ENCODE measurements around the gene NCOR2. TPM values are rescaled to one million over a fixed set of nuclear protein-coding genes. Genes with fewer than 3 reads are reported as not detected.
A peak's percentile ranks its signal among the peaks of the same experiment; 100 is the strongest.

Gene NCOR2
- total RNA-seq, 1 donor from 2014 or later = 143 TPM

- DNase-seq (ENCODE audit: low read depth, low spot score) = no peak
- H3K4me1 Mint-ChIP-seq = peaks cover 46% of the 10 kb centered on the region
- TF ChIP-seq CTCF (conservative IDR thresholded peaks at IDR 0.05) = no peak
- H3K27me3 Mint-ChIP-seq (ENCODE audit: low read depth) = peaks cover 5% of the 10 kb centered on the region
- H3K36me3 Mint-ChIP-seq (ENCODE audit: low read depth) = peaks cover 4% of the 10 kb centered on the region
- H3K4me3 Mint-ChIP-seq = no peak overlapping the region
- no peak overlapping the region for H3K27ac Mint-ChIP-seq (ENCODE audit: unreplicated experiment)
- no peaks in the 10 kb centered on the region for H3K9me3 Mint-ChIP-seq
Observed at GRCh38 chr12:124519746-124520145, 47.7 kb downstream of the NCOR2 start.

- DNase-seq (ENCODE audit: low read depth, low spot score) = peak; percentile 46
- TF ChIP-seq CTCF (conservative IDR thresholded peaks at IDR 0.05) = no peak
- H3K27me3 Mint-ChIP-seq (ENCODE audit: low read depth) = peaks cover 5% of the 10 kb centered on the region
- peaks cover 56% of the 10 kb centered on the region for H3K4me1 Mint-ChIP-seq
- peak overlapping the region; percentile 85 for H3K4me3 Mint-ChIP-seq
- H3K27ac Mint-ChIP-seq (ENCODE audit: unreplicated experiment) = peak overlapping the region; percentile 95
- H3K9me3 Mint-ChIP-seq = no peaks in the 10 kb centered on the region
- peaks cover 4% of the 10 kb centered on the region for H3K36me3 Mint-ChIP-seq (ENCODE audit: low read depth)
Observed at GRCh38 chr12:124518051-124518932, 49.1 kb downstream of the NCOR2 start.

All from neural crest cell (in vitro differentiated cells).